Fibroblast of lung (primary cell): ENCODE measurements around the gene TMEM201.
"Not testable (repeated sequence)": the region's sequence is repeated elsewhere in the genome, so short reads cannot be mapped to it uniquely, and the experiment has no call there.

ENCODE experiments used
- EZH2 ChIP-seq: IDR thresholded peaks from 2 replicates; pipeline ENCODE4 v1.5.1; 2012; ENCODE audit warnings: low read length, control low read depth, mild to moderate bottlenecking; ENCODE audit errors: missing control alignments
- TF ChIP-seq, protein P1 (sequence below), 2 donors: IDR thresholded peaks in 1 of 2; conservative IDR thresholded peaks in 1 of 2; 1 replicate in 1 of 2; 2 replicates in 1 of 2; pipeline ENCODE4 v1.5.1; 2011 to 2012; ENCODE audit warnings: low read length in 2 of 2, control low read depth in 1 of 2, inconsistent platforms in 1 of 2, low read depth in 1 of 2, mild to moderate bottlenecking in 1 of 2

DNA sequence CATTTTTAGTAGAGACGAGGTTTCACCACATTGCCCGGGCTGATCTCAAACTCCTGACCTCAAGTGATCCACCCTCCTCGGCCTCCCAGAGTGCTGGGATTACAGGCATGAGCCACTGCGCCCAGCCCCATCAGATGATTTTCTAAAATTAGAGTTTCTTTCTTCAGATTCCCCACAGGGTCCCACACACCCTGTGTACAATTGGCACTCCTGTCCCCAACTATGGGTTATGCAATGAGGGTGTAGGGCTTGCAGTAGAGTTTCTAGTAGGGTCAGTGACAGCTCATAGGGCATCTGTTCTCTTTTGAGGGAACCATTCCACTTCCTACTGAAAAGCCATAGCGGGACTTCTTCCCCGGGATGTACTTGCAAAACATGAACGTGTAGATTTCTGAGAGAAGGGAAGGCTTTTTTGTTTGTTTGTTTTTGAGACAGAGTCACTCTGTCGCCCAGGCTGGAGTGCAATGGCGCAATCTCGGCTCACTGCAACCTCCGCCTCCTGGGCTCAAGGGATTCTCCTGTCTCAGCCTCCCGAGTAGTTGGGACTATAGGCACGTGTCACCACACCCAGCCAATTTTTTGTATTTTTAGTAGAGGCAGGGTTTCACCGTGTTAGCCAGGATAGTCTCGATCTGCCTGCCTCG, 17.7 kb upstream of the TMEM201 start:
- TF ChIP-seq, protein P1, sequence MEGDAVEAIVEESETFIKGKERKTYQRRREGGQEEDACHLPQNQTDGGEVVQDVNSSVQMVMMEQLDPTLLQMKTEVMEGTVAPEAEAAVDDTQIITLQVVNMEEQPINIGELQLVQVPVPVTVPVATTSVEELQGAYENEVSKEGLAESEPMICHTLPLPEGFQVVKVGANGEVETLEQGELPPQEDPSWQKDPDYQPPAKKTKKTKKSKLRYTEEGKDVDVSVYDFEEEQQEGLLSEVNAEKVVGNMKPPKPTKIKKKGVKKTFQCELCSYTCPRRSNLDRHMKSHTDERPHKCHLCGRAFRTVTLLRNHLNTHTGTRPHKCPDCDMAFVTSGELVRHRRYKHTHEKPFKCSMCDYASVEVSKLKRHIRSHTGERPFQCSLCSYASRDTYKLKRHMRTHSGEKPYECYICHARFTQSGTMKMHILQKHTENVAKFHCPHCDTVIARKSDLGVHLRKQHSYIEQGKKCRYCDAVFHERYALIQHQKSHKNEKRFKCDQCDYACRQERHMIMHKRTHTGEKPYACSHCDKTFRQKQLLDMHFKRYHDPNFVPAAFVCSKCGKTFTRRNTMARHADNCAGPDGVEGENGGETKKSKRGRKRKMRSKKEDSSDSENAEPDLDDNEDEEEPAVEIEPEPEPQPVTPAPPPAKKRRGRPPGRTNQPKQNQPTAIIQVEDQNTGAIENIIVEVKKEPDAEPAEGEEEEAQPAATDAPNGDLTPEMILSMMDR (conservative IDR thresholded peaks at IDR 0.05 in 1 of 2, IDR thresholded peaks at IDR 0.05 in 1 of 2; ENCODE audit: low read depth in 1 of 2, low read length in 2 of 2): not testable (repeated sequence)
- TF ChIP-seq EZH2: not testable (repeated sequence)
